Measurements from ENCODE around the gene SEPTIN6. TPM values are rescaled to one million over a fixed set of nuclear protein-coding genes. Genes with fewer than 3 reads are reported as not detected.
A peak's percentile ranks its signal among the peaks of the same experiment; 100 is the strongest.

The SEPTIN6 gene
- total RNA-seq, 1 experiment from 2014 or later: 62.9 TPM

DNA sequence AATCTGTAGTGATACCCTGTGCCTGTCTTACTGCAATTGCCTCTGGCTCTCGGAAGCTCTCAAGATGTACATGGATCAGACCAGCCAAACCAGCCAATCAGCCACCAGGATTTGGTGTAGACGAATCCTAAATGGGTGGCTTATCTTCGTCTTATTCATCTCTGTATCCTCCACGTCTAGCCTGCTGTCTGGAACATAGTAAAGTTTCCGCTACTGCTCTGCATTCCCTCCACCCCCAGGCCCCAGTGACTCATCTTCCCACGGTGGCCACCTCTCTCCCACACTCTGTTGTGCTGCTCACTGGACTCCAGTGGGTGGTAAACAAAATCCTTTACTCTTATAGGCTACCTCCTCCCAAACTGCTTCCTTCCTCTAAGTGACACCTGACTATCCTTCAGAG, 37.8 kb downstream of the SEPTIN6 start:
- H3K9me3 Mint-ChIP-seq: no peaks in the 10 kb centered on the region
- peaks cover 19% of the 10 kb centered on the region for H3K4me1 Mint-ChIP-seq
- ChIA-PET POLR2A (no interaction called here), CTCF (interaction anchor here (1.7 kb wide), 1 partner anchor 74 kb away, joined by 16 read pairs; no protein-coding TSS in a partner anchor)
- no peaks in the 10 kb centered on the region for H3K27me3 Mint-ChIP-seq (ENCODE audit: low read depth)
- TF ChIP-seq ZNF232 (CRISPR knock-in tag; IDR thresholded peaks at IDR 0.05) (no peak), TCF7 (CRISPR knock-in tag; IDR thresholded peaks at IDR 0.05; ENCODE audit: low read depth) (no peak), SMAD4 (CRISPR knock-in tag; IDR thresholded peaks at IDR 0.05) (no peak), KAT7 (CRISPR knock-in tag; IDR thresholded peaks at IDR 0.05; ENCODE audit: borderline replicate concordance) (no peak), MXD4 (CRISPR knock-in tag; IDR thresholded peaks at IDR 0.05; ENCODE audit: borderline replicate concordance) (no peak), NR3C1 (CRISPR knock-in tag; conservative IDR thresholded peaks at IDR 0.05; ENCODE audit: low read depth) (no peak)
- TF ChIP-seq, protein P1, sequence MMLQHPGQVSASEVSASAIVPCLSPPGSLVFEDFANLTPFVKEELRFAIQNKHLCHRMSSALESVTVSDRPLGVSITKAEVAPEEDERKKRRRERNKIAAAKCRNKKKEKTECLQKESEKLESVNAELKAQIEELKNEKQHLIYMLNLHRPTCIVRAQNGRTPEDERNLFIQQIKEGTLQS (CRISPR knock-in tag; conservative IDR thresholded peaks at IDR 0.05): no peak
- TF ChIP-seq, protein P2, sequence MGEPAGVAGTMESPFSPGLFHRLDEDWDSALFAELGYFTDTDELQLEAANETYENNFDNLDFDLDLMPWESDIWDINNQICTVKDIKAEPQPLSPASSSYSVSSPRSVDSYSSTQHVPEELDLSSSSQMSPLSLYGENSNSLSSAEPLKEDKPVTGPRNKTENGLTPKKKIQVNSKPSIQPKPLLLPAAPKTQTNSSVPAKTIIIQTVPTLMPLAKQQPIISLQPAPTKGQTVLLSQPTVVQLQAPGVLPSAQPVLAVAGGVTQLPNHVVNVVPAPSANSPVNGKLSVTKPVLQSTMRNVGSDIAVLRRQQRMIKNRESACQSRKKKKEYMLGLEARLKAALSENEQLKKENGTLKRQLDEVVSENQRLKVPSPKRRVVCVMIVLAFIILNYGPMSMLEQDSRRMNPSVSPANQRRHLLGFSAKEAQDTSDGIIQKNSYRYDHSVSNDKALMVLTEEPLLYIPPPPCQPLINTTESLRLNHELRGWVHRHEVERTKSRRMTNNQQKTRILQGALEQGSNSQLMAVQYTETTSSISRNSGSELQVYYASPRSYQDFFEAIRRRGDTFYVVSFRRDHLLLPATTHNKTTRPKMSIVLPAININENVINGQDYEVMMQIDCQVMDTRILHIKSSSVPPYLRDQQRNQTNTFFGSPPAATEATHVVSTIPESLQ (CRISPR knock-in tag; IDR thresholded peaks at IDR 0.05): no peak
- TF ChIP-seq, protein P3, sequence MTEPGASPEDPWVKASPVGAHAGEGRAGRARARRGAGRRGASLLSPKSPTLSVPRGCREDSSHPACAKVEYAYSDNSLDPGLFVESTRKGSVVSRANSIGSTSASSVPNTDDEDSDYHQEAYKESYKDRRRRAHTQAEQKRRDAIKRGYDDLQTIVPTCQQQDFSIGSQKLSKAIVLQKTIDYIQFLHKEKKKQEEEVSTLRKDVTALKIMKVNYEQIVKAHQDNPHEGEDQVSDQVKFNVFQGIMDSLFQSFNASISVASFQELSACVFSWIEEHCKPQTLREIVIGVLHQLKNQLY (CRISPR knock-in tag; IDR thresholded peaks at IDR 0.05): no peak
- peak overlapping the region; percentile 35; the same call in 1 of the 2 replicates for H3K27ac Mint-ChIP-seq
- H3K4me3 Mint-ChIP-seq: no peak overlapping the region
- H3K36me3 Mint-ChIP-seq: peaks cover 25% of the 10 kb centered on the region
- no peak for DNase-seq (ENCODE audit: low spot score)
- no peak for ATAC-seq

DNA sequence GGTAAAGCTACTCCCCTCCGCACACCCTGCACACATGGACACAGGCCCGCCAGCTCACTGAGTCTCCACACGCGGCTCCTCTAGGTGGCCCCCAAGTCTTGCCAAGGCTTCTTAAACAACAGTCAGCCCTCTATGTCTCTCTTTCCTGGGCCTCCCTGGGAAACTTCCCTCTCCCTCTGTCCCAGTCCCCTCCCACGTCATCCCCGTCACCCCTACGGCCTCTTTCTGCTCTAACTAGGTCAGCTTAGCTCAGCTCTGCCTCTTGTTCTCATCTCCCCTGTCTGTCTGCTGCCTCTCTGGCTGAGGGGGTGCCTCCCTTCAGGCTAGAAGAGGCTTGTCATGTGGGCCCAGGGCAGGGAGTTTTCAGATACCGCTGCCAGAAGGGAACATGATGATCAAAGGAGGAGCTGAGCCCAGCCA, 38.8 kb downstream of the SEPTIN6 start:
- Mint-ChIP-seq H3K36me3 (peaks cover 23% of the 10 kb centered on the region), H3K27ac (no peak overlapping the region), H3K9me3 (no peaks in the 10 kb centered on the region), H3K4me3 (no peak overlapping the region), H3K27me3 (ENCODE audit: low read depth) (no peaks in the 10 kb centered on the region), H3K4me1 (peaks cover 19% of the 10 kb centered on the region)
- ChIA-PET CTCF (interaction anchor here (0.9 to 1.7 kb wide), 3 partner anchors 40 to 75 kb away, joined by 4 to 16 read pairs (median 7); no protein-coding TSS in a partner anchor), POLR2A (interaction anchor here (1.0 kb wide), 1 partner anchor 39 kb away, joined by 3 read pairs; the partner anchor contains the start of gene SEPTIN6)
- peak; percentile 71 for ATAC-seq
- TF ChIP-seq, protein P3 (CRISPR knock-in tag; IDR thresholded peaks at IDR 0.05): no peak
- TF ChIP-seq TEAD1 (CRISPR knock-in tag; IDR thresholded peaks at IDR 0.05): no peak
- TF ChIP-seq CBFB (CRISPR knock-in tag; IDR thresholded peaks at IDR 0.05; ENCODE audit: low read depth): no peak
- no peak for TF ChIP-seq MXD4 (CRISPR knock-in tag; IDR thresholded peaks at IDR 0.05; ENCODE audit: borderline replicate concordance)
- TF ChIP-seq CREB1 (CRISPR knock-in tag; IDR thresholded peaks at IDR 0.05): no peak
- no peak for TF ChIP-seq SP1 (CRISPR knock-in tag; conservative IDR thresholded peaks at IDR 0.05)
- DNase-seq (ENCODE audit: low spot score): no peak

DNA sequence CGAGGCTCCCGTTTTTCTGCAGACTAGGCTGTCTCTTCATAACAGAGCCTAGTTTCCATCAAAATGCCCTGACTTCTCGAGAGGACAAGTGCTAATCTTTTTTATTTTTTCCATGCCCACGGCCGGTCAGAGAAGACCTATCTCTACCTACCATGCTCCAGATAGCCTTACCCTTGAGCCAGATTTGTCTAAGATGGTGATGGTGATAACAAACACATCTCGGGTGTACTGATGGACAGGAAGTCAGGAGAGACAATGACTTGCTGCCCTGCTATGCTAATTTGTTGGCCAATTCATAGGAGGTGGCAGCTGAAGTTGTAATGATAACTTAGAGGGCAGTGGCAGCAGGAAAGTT, 44.6 kb downstream of the SEPTIN6 start:
- no peak for DNase-seq (ENCODE audit: low spot score)
- Mint-ChIP-seq H3K4me3 (no peak overlapping the region), H3K36me3 (peaks cover 20% of the 10 kb centered on the region), H3K9me3 (no peaks in the 10 kb centered on the region), H3K27ac (no peak overlapping the region), H3K4me1 (no peaks in the 10 kb centered on the region), H3K27me3 (ENCODE audit: low read depth) (no peaks in the 10 kb centered on the region)
- ATAC-seq: no peak
- CTCF ChIA-PET: no interaction called here
- POLR2A ChIA-PET: no interaction called here
- TF ChIP-seq GTF2I (CRISPR knock-in tag; conservative IDR thresholded peaks at IDR 0.05) (no peak), IRF2 (CRISPR knock-in tag; IDR thresholded peaks at IDR 0.05; ENCODE audit: borderline replicate concordance, low read depth) (no peak), NR1H2 (CRISPR knock-in tag; IDR thresholded peaks at IDR 0.05) (no peak), EMX1 (CRISPR knock-in tag; IDR thresholded peaks at IDR 0.05) (no peak), MXD4 (CRISPR knock-in tag; IDR thresholded peaks at IDR 0.05; ENCODE audit: borderline replicate concordance) (no peak), JAZF1 (CRISPR knock-in tag; IDR thresholded peaks at IDR 0.05) (no peak)
- TF ChIP-seq, protein P4, sequence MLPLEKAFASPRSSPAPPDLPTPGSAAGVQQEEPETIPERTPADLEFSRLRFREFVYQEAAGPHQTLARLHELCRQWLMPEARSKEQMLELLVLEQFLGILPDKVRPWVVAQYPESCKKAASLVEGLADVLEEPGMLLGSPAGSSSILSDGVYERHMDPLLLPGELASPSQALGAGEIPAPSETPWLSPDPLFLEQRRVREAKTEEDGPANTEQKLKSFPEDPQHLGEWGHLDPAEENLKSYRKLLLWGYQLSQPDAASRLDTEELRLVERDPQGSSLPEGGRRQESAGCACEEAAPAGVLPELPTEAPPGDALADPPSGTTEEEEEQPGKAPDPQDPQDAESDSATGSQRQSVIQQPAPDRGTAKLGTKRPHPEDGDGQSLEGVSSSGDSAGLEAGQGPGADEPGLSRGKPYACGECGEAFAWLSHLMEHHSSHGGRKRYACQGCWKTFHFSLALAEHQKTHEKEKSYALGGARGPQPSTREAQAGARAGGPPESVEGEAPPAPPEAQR (CRISPR knock-in tag; IDR thresholded peaks at IDR 0.05): no peak
- TF ChIP-seq, protein P5, sequence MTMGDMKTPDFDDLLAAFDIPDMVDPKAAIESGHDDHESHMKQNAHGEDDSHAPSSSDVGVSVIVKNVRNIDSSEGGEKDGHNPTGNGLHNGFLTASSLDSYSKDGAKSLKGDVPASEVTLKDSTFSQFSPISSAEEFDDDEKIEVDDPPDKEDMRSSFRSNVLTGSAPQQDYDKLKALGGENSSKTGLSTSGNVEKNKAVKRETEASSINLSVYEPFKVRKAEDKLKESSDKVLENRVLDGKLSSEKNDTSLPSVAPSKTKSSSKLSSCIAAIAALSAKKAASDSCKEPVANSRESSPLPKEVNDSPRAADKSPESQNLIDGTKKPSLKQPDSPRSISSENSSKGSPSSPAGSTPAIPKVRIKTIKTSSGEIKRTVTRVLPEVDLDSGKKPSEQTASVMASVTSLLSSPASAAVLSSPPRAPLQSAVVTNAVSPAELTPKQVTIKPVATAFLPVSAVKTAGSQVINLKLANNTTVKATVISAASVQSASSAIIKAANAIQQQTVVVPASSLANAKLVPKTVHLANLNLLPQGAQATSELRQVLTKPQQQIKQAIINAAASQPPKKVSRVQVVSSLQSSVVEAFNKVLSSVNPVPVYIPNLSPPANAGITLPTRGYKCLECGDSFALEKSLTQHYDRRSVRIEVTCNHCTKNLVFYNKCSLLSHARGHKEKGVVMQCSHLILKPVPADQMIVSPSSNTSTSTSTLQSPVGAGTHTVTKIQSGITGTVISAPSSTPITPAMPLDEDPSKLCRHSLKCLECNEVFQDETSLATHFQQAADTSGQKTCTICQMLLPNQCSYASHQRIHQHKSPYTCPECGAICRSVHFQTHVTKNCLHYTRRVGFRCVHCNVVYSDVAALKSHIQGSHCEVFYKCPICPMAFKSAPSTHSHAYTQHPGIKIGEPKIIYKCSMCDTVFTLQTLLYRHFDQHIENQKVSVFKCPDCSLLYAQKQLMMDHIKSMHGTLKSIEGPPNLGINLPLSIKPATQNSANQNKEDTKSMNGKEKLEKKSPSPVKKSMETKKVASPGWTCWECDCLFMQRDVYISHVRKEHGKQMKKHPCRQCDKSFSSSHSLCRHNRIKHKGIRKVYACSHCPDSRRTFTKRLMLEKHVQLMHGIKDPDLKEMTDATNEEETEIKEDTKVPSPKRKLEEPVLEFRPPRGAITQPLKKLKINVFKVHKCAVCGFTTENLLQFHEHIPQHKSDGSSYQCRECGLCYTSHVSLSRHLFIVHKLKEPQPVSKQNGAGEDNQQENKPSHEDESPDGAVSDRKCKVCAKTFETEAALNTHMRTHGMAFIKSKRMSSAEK (CRISPR knock-in tag; IDR thresholded peaks at IDR 0.05; ENCODE audit: borderline replicate concordance): no peak
- TF ChIP-seq, protein P6, sequence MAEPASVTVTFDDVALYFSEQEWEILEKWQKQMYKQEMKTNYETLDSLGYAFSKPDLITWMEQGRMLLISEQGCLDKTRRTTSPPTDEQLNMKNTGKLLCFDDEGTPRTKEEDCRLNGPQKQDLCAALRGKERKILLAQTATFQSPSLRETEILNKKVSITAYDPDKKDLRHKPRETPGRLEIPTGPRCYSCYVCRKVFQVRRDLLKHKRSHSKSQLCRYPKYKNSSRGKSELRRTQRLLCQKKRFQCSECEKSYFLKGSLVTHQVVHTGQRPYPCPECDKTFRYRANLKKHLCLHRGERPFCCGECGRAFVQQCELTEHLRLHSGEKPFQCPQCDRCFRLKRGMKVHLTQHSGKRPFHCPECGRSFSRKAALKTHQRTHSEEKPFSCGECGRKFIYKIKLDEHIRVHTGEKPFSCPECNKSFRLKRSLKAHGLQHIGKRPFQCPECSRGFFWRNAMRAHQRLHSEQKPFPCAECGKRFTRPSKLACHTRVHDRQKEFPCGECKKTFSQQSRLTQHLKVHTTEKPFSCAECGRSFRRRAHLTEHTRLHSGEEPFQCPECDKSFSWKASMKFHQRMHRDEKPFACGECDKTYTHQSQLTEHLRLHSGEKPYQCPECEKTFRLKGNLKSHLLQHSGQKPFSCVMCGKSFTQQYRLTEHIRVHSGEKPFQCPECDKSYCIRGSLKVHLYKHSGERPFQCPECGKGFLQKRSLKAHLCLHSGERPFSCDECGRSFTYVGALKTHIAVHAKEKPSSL (CRISPR knock-in tag; conservative IDR thresholded peaks at IDR 0.05): no peak
